ENCODE measurements around the gene SPIN2B. TPM values are rescaled to one million over a fixed set of nuclear protein-coding genes. Genes with fewer than 3 reads are reported as not detected.
"Not testable (repeated sequence)": the region's sequence is repeated elsewhere in the genome, so short reads cannot be mapped to it uniquely, and the experiment has no call there.

Gene SPIN2B
- polyA plus RNA-seq, 3 donors, result 4.9 to 9.7 (median 6.3) TPM

- 77 to 85% (median 78%) methylated on average over 6 of the region's 6 CpGs for WGBS, 3 donors
Measured at GRCh38 chrX:57102918-57103317, 18.4 kb downstream of the SPIN2B start.

DNA sequence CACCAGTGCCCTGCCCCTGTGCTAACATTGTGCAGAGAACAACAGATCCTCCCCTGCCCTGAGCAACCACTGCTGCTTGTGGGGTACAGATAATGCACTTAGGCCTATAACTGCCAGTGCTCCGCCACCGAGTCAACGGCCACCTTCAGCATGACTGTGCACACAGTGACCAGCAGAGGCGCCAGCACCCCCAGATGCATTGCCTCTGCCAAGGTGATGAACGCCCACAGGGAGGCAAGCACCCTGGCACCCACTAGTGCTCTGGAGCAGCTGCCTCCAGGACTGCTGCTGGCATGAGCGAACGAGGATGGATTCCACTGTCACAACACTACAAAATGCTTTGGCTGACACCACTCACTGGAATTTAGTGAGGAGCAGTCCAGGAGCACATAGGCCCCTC, 38.2 kb downstream of the SPIN2B start:
- no peak overlapping the region for H3K27ac ChIP-seq (ENCODE audit: low read depth, low read length)

More at GRCh38 chrX:57102918-57103317, 18.4 kb downstream of the SPIN2B start:
- H3K27ac ChIP-seq (ENCODE audit: low read depth, low read length), result not testable (repeated sequence)

GRCh38 chrX:57074458-57074857, 46.9 kb downstream of the SPIN2B start:
- no peak overlapping the region for H3K27ac ChIP-seq (ENCODE audit: low read depth, low read length)
- 71 to 94% (median 79%) methylated on average over 4 of the region's 4 CpGs for WGBS, 3 donors

More for the DNA sequence above, 38.2 kb downstream of the SPIN2B start:
- 83 to 96% (median 94%) methylated on average over 5 to 7 of the region's 7 CpGs for WGBS, 3 donors

GRCh38 chrX:57070185-57070984, 51.0 kb downstream of the SPIN2B start:
- no peak overlapping the region for H3K27ac ChIP-seq (ENCODE audit: low read depth, low read length)
- 67 to 76% (median 72%) methylated on average over 21 to 32 of the region's 32 CpGs for WGBS, 3 donors

Other genes starting within 250 kb of the SPIN2B start
- 1 to 10 TPM; 4.3 to 6.6 (median 4.8) TPM for gene SPIN3, start 126.0 kb downstream of the SPIN2B start, polyA plus RNA-seq
- gene SPIN2A, start 15.8 kb upstream of the SPIN2B start, polyA plus RNA-seq, result under 1 TPM; 0.20 to 0.48 (median 0.45) TPM
- 10 to 100 TPM in 1 of 3 donors, 1 to 10 TPM in 1, under 1 TPM in 1; 0.22 to 37.6 (median 1.1) TPM for gene FAAH2, start 165.2 kb upstream of the SPIN2B start, polyA plus RNA-seq